HuH-7 (cell line): Measurements from ENCODE around the gene RETREG3.
A peak's percentile ranks its signal among the peaks of the same experiment; 100 is the strongest.
"Not testable (repeated sequence)": the region's sequence is repeated elsewhere in the genome, so short reads cannot be mapped to it uniquely, and the experiment has no call there.

Experiments
- DNase-seq: peaks from one replicate; pipeline ENCODE4 v3.0.0; 2011; ENCODE audit warnings: low spot score

The RETREG3 gene

DNA sequence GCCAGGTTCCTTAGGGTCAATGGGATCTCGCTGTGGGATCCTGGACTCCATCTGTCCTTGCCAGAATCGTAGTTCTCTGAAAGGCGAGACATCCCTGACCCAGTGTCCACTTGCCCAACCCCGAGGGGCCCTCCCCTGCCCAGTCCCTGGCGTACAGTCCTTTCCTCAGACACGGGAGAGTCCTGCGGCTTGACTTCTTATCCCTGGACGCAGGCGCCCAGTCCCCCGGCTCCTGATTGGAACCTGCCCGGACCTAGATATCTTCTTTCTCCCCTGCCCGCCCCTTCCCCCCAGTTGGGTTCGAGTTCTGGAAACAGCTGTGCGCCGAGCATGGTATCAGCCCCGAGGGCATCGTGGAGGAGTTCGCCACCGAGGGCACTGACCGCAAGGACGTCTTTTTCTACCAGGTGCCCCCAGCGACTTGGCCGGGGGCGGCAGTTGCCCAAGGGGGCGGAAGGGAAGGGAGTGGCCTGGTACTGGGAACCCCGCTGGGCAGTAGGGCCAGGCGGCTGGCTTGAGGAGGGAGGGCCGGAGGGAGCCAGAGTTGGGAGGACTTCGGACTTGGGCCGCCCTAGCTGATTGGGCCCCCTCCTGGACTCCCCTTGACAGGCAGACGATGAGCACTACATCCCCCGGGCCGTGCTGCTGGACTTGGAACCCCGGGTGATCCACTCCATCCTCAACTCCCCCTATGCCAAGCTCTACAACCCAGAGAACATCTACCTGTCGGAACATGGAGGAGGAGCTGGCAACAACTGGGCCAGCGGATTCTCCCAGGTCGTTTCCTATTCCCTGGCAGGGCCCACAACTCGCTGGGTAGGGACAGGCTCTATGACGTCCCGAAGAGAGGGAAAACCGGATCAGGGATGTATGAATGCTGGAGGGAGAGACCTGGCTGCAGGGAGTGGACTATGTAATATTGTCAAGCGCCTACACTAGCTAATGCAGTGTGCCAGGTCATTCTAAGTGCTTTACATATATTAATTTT, 934 bp upstream of the RETREG3 start:
- DNase-seq: not testable (repeated sequence)

DNA sequence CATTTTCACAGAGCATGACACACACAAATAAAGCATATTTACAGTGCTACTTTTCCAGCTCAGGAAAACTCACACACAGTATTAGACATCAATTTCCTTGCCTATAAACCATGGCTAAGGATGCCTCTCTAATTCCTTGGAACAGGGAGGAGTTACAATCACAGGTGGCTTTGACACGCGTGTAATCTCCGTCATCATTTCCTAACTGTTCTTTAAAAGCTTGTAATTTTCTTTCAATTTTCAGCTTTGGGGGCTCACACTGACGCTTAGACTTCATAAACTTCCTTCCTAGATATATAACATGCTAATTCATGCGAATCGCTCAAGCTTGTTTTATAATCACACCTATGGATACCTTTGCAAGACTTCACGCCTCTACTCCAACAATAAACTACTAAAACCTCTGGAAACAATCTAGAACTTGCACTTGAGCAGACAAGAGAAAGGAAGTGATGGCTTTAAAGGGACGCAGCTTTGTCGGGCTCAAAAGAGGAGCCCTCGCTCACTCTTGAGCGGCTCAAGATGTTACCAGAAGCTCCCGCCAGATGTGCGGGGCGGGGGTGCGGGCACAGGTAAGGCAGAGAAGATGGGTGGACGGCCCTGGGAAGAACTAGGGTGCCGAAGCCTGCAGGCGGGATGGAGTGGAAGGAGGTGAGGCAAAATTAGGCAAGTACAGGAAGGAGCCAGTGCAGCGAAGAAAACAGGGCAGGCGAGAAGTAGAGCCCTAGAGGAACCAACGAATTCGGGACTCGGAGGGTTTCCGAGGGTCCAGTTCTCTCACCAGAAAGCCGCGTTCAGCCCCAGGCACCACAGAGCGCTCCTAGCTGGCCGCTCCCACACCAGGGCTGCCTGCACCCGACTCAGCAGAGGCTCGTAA, 631 bp downstream of the RETREG3 start:
- DNase-seq: no peak

DNA sequence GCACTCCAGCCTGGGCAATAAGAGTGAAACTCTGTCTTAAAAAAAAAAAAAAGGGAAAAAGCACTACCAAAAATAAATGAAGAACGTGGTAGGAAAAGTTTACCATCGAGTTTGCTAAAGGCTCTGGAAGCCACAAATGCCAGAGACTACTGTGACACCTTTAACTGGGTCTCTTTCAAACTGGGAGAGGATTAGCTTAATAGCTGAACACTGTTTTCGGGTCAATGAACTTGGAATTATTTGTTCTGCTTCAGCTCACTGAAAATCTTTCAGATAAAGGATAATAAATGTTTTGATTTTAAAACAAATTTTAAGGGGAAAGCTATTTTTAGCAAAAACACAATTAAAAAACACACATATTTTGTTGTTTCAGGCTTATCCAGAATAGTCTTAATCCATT, 1.4 kb downstream of the RETREG3 start:
- no peak for DNase-seq

DNA sequence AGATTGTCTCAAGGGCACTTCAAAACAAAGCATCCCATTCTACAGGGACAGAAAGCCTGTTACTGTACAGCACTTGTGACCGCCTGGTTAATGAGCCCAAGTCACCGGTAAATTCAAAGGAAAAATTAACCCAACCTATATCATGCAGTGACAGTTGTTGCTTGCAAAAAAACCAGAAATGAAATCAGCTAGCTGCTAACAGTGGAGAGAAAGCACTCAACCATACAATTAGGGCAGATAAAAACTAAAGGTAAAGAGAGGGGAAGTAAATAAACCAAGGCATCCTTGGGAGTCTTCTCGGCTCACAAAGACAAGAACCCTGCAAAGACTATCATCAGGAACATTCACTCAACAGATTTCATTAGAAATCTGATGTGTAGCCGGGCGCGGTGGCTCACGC, 5.9 kb downstream of the RETREG3 start:
- no peak for DNase-seq

DNA sequence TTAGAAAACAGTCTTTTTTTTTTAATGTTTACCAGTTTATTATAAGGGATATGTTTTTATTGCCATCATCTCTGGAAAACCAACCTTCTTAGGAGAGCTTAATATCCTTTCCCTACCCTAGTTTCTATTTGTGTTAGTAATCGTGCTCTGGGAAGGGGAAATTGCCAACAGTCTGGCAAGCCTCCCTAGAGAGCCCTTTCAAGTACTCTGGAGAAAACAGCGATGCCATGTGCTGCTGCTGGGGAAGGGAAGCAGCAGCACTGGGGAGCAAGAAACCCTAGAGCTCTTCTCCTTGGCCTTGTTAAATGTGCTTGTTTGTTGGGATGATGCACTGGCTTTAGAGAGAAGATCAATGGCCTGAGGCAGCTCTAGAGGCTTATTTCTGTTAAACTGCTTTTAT, 10.3 kb downstream of the RETREG3 start:
- DNase-seq: no peak

DNA sequence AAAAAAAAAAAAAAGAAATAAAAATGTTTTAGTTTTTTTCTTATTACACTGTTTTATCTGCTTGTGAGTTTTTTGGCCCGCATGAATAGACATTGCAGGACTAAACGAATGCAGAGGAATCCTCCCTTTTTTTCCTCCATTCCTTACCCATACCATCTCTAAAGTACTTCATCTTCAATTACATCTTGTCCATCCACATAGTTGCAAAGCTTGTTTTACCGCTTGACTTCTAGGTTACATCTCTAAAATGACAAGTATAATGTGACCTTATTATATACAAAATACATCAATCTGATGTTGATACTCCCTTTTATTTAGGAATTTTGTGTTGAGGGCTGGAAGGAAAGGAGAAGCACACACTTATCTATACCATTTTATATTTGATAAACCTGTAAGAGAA, 12.8 kb downstream of the RETREG3 start:
- DNase-seq: no peak

DNA sequence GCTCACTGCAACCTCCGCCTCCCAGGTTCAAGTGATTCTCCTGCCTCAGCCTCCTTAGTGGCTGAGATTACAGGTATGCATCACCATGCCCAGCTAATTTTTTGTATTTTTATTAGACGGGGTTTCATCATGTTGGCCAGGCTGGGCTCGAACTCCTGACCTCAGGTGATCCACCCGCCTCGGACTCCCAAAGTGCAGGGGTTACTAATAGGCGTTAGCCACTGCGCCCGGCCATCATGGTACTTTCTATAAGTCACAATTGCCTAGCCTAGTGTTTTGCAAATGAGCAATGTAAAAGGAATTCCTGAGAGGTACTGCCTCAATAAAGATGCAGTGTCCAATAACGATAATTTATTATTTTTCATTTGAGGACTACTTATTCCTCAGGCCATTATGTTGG, 17.8 kb downstream of the RETREG3 start:
- DNase-seq: no peak

DNA sequence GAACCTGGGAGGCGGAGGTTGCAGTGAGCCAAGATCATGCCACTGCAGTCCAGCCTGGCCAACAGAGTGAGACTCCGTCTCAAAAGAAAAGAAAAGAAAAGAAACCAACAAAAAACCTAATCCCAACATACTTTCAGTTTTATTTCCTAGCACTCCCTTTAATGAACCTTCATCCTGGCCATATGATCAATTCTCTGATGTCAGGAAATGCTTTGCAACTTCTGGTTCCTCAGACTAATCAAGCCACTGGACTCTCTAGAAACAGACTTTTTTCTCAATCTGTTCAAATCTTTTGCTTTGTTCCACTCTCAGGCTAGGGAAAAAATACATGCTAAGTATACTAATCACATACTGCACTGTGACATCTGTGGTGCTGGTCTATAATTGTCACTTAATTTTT, 18.3 kb downstream of the RETREG3 start:
- DNase-seq: no peak

DNA sequence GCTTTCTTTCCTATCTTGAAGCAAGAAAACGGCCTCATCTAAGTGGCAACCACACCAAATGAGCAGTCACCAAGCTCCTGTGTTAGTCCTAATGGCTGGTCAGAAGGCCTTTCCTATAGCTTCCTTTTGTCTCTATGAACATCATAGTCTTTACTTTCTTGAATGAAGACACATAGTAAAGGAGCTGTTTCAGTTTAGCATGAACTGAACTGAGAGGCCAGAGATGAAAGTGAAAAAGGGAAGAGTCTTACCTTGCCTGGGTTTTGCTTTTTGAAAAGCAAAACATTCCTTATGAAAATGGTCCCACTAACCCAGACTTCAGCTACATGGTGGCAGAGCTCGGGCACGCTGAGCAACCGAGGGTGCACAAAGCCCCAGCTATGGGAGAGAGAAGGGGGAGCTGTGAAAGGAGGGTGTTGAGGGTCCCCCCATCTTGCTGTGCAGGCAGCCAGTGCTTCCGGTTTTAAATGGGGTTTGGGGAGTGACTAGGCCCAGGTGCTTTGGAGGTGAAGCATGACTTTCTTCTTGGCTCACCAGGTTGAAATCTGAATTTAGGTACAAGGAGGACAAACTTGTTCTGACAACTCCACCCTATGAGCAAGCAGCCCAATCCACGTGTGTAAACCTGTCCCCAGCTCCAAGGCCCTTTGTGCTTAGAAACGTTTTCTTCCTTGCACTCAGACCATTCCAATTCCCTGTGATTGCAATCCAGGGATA, 22.5 kb downstream of the RETREG3 start:
- no peak for DNase-seq

DNA sequence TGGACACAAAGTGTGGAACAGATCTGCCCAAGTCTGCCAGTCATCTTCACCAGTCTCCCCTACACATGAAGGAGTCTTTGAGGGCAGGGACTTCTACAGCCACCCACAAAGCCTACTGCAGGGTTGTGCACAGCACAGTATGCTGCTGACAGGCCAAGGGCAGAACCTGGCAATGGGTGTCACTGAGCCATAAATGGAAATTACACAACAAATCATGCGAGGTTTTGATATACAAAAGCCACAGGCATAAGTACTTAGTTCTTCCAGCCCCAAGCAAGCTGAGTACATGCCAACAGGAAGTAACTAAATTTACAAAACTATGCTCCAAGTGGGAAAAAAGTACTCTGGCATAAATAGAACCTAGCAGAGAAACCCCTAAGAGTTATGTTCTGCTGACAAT, 23.8 kb downstream of the RETREG3 start:
- no peak for DNase-seq

DNA sequence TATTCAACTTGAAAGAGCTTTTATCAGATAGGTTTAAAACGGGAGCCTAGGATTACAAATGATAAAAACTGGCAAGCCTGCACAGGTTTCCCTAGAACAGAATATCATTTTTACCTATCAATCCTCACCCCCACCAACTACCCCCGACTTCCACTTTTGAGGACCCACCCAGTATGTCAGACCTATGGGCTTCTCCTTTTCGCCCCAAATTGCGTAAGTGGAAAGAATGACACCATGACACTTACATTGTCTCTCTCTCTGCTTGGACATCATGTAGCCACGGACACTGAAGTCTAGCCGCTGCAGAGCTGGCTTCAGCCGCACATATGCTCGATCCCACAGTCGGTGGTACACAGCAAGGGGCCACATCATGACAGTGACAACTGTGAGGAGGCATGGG, 24.3 kb downstream of the RETREG3 start:
- DNase-seq: no peak

DNA sequence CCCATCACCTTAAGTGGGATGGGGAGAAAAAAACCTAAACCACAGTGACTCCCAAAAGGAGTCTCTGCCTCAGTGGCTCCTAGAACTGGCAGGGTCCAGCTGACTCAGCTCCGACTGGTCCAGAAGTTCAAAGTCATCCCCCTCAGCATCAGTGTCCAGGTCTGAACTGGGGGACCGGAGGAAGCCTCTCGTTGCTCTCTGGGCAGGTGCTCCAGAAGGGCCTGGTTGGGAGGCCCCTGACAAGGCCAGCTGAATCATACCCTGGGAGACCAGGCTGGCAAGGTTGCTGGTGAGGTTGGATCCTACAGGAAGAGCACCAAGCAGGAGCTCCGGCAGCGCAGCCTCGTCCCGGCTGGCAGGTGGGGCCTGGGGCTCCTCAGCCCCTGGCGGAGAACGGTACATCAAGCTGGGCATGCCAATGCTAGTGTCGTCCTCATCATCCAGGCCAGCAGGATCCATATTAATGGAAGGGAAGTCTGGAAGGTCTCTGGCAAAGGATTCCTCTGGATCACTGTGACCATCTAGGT, 27.4 kb downstream of the RETREG3 start:
- no peak for DNase-seq

DNA sequence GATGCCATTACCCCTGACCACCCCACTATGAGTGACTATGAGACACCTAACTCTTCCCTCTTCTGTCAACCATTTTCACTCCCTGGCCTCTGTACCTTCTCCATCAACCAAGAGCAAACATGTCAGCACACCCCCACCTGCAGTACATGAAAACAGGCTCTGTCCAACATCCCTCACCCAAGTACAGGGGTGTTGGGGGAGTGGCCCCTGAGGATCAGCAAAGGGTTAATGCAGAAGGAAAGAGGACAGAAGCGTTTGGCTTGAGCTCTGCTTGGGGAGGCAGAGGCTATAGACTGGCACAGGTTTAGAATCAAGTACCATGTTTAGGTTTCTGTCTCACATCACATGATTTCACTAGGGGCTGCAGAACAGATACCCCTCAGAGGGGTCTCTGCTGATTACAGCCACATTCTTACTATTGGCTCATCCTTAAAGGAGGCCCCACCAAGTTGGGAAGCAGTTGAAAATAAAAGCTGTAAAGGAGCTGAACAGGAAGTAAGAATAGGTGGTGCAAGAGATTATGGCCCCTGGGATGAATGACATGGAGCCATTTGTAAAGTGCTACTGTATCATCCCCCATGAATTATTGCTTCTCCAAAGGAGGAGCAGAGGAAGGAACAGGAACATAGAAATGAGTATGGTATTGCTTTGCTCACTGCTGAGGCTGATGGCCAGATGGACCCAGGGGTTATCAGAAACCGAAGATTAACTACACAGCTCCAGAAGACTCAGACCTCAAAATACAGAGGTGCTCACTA, 29.2 kb downstream of the RETREG3 start:
- no peak for DNase-seq

DNA sequence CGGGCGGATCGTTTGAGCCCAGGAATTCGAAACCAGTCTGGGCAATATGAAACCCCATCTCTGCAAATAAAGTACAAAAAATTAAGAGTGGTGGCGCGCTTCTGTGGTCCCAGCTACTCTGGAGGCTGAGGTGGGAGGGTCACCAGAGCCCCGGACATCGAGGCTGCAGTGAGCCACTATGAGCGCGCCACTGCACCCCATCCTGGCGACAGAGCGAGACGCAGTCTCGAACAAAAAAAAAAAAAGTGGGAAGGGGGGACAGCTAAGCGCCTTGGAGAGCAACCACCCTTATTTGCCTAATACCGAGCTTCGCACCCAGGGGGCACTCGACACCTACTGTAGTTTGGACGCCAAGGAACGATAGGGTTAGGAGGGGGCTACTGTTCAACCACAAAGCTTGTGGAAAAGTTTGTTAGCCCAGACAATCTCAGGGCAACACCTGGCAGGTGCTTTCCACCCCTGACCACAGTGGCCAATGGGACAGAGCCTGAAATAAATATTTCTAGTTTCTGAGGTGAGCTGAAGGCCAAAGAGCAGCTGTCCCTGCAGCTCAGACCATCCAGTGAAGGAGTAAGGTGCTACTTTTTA, 30.8 kb downstream of the RETREG3 start:
- peak; percentile 93 for DNase-seq

DNA sequence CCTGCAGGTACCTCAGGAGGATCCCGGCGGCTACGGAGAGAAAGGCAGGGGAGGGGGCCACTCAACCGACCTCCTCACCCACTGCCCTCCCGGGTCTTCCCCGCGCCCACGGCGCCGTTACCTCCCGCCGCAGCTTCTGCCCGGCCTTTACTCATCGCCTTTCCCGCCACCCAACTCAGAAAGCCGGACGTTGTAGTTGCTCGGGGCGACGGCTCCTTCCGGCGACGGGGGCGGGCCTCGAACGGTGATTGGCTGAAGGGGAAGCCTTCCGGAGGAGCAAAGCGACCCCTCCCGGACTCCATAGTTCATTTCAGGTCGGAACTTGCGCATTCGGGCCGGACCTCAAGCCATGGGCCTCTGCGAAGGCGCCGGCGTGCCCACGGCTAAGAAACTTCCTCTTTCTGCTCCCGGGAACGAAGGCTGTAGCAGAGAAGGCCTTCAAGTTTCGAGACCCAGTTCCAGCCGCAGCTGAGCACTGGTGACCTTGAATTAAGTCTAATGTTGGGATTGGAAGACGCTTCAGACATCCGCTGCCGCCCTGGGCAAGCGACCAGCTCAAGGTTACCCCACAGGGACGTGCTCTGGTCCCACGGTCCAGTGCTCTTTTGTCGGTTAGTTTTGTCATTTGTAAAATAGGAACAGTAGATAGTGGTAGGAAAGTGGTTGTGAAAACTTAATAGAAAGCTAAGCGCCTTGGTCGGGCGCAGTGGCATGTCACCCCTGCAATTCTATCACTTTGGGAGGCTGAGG, 31.5 kb downstream of the RETREG3 start, which contains the start of gene PSMC3IP:
Gene PSMC3IP, minus strand, starts transcription at position 198 of the 750 bp plus-strand sequence. Its CDS starts 43 bp downstream, at position 155.
- DNase-seq: peak; percentile 97

DNA sequence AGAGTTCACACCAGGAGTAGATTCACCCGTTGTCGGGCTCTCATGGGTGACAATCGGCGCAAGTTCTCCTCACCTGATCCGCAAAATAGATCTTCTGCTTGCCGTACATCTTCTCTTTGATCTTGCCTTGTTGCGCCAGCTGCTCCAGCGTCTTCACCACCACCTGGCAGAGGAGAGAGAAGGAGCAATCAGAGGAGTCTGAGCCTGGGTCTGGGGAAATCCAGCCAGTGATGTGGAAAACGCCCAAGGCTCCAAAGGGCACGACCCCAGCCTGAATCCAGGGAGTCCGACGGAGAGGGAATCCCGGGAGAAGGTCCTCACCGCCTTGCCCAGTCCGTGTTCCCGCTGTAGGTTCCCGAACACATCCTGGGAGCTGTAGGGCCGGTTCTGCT, 32.0 kb downstream of the RETREG3 start:
- DNase-seq: no peak

DNA sequence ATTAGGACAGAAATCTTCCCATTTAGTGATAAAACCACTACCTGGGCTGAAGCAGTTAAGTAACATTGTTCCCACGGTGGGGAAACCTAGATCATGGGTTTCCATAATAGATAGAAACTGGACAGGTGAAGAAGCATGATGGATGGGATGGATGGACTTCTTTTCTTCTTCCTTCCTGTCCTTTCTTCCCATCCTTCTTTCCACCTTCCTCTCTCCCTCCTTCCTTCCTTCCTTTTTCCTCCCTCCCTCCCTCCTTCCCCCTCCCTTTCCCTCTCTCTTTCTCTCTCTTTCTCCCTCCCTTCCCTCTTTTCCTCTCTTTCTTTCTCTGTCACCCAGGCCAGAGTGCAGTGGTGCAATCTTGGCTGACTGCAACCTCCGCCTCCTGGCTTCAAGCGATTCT, 34.7 kb downstream of the RETREG3 start:
- DNase-seq: no peak

DNA sequence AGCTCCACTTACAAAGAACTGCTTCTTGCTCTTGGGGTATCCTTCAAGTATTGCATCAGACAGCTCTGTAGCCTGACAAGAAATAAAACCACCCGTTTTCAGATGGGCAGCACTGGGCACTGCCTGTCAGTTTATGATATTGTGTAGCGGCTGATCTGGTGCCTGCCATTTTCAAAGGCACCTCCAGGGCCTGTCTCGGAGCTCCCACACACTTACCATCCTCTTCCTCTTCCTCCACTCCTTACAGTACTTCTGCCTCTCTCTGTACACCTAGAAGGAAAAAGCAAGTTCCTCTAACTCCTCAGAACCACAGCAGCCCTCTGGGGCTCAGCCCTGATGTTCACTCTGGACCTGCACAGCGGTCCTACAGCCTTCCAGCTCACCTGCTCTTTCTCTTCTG, 36.1 kb downstream of the RETREG3 start:
- DNase-seq: no peak

DNA sequence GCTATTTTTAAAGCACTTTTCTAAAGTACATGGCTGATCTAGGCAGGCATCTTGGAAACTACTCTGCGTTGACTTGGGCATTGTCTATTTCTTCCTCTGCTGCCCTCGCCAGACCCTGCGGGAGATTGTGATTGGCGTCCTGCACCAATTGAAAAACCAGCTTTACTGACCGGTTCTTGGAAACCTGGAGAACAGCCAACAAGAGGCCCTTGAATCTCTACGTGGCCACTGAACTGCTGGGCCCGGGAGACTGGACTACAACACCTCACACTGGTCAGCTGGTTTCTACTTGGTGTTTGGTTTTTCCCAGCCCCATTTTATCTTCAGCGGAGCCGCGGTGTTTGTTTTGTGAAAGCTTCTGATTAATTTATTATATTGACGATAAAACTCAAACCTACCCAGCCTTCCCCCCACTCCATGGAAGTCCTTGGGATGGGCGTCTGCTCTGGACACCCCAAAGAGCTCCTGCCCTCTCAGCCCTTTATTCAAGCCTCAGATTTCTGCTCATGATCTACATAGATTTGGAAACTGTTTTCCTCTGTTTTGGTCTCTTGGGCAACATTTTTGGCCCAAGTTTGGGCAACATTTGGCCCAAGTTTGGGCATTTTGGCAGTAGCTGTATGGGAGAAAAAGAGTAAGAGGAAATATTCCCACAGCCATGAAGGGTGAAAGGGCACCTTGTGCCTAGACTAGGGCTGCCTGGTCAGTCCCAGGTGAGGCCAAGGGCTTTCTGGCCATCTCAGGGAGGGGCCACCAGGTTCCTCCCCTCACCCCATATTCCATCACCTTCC, 37.5 kb downstream of the RETREG3 start:
- DNase-seq: no peak
